ENCODE measurements around the gene RAPGEF4.

Gene RAPGEF4

GRCh38 chr2:172917716-172918115, 182.1 kb downstream of the RAPGEF4 start:
- POLR2A ChIA-PET, result no interaction called here
- CTCF ChIA-PET, result interaction anchor here (0.7 to 3.3 kb wide), 5 partner anchors 8 to 112 kb away, joined by 3 to 27 read pairs (median 8); no protein-coding TSS in a partner anchor

GRCh38 chr2:172919732-172920131, 184.1 kb downstream of the RAPGEF4 start:
- ChIA-PET POLR2A (no interaction called here), CTCF (interaction anchor here (1.7 to 5.1 kb wide), 2 partner anchors 12 to 13 kb away, joined by 4 to 71 read pairs; no protein-coding TSS in a partner anchor)
- TF ChIP-seq, protein P1, sequence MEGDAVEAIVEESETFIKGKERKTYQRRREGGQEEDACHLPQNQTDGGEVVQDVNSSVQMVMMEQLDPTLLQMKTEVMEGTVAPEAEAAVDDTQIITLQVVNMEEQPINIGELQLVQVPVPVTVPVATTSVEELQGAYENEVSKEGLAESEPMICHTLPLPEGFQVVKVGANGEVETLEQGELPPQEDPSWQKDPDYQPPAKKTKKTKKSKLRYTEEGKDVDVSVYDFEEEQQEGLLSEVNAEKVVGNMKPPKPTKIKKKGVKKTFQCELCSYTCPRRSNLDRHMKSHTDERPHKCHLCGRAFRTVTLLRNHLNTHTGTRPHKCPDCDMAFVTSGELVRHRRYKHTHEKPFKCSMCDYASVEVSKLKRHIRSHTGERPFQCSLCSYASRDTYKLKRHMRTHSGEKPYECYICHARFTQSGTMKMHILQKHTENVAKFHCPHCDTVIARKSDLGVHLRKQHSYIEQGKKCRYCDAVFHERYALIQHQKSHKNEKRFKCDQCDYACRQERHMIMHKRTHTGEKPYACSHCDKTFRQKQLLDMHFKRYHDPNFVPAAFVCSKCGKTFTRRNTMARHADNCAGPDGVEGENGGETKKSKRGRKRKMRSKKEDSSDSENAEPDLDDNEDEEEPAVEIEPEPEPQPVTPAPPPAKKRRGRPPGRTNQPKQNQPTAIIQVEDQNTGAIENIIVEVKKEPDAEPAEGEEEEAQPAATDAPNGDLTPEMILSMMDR (IDR thresholded peaks at IDR 0.05; ENCODE audit: control extremely low read depth, extremely low read depth, low read depth, missing control alignments), result no peak
- DNase-seq (ENCODE audit: extremely low spot score), result peak; percentile 29

More at GRCh38 chr2:172917716-172918115, 182.1 kb downstream of the RAPGEF4 start:
- no peak for DNase-seq (ENCODE audit: extremely low spot score)
- TF ChIP-seq, protein P1 (IDR thresholded peaks at IDR 0.05; ENCODE audit: control extremely low read depth, extremely low read depth, low read depth, missing control alignments), result no peak

- ChIA-PET CTCF (interaction anchor here (1.1 to 5.1 kb wide), 5 partner anchors 10 to 211 kb away, joined by 3 to 71 read pairs (median 5); no protein-coding TSS in a partner anchor), POLR2A (no interaction called here)
- TF ChIP-seq, protein P1 (IDR thresholded peaks at IDR 0.05; ENCODE audit: control extremely low read depth, extremely low read depth, low read depth, missing control alignments), result no peak
- no peak for DNase-seq (ENCODE audit: extremely low spot score)
These were observed 186.0 kb downstream of the RAPGEF4 start for GRCh38 chr2:172921532-172922236.

DNA sequence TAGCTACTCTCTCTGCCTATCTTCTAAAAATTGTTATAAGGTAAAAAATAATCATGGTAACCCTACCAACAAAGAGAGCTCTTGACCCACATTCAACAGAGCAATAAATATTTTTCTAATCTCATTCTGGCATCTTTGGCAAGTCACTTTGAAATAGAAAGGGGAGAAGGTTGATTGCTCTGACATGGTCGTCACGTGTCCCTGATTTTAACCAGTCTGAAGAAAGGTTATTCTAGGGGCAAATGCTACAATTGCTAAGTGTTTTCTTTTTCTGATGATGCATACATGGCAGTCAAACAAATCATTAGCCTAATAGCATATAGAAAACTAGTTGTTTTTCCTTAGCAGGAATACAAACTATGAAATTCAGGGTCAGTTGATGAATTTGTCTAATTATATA, 186.7 kb downstream of the RAPGEF4 start:
- DNase-seq (ENCODE audit: extremely low spot score), result no peak
- CTCF ChIA-PET, result interaction anchor here (5.1 kb wide), 1 partner anchor 9 kb away, joined by 71 read pairs; no protein-coding TSS in a partner anchor
- POLR2A ChIA-PET, result no interaction called here
- TF ChIP-seq, protein P1 (IDR thresholded peaks at IDR 0.05; ENCODE audit: control extremely low read depth, extremely low read depth, low read depth, missing control alignments), result no peak

DNA sequence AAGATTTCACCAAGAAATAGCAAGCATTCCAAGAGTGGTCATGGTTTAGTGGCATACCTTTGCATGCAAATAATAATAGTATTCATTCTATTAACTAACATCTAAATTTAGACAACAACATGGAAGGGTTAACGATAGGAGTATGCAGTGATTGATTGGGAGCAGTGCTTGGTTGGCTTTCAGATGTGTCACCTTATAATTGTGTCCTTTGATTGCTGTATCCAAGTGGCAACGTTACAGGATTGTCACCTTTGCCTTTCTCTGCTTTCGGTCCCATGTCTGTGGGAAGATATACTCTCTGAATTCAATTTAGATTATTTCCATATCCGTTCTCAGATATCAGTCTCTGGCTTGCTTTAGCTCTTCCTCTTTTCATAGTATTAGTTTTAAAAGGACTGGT, 187.2 kb downstream of the RAPGEF4 start:
- TF ChIP-seq, protein P1 (IDR thresholded peaks at IDR 0.05; ENCODE audit: control extremely low read depth, extremely low read depth, low read depth, missing control alignments), result no peak
- POLR2A ChIA-PET, result no interaction called here
- CTCF ChIA-PET, result interaction anchor here (5.1 kb wide), 1 partner anchor 9 kb away, joined by 71 read pairs; no protein-coding TSS in a partner anchor
- DNase-seq (ENCODE audit: extremely low spot score), result no peak

GRCh38 chr2:172924097-172924660, 188.5 kb downstream of the RAPGEF4 start:
- ChIA-PET POLR2A (no interaction called here), CTCF (interaction anchor here (1.3 to 5.1 kb wide), 4 partner anchors 7 to 117 kb away, joined by 3 to 71 read pairs (median 4); no protein-coding TSS in a partner anchor)
- TF ChIP-seq, protein P1 (IDR thresholded peaks at IDR 0.05; ENCODE audit: control extremely low read depth, extremely low read depth, low read depth, missing control alignments), result no peak
- DNase-seq (ENCODE audit: extremely low spot score), result no peak

Measured in GM10248 (cell line).